Measurements from ENCODE around the gene KSR1. TPM values are rescaled to one million over a fixed set of nuclear protein-coding genes. Genes with fewer than 3 reads are reported as not detected.

KSR1 gene
- total and polyA plus RNA-seq, 2 of the 8 experiments (the other 6 are each of a cell fraction or from before 2014, with no cell fraction given), result 14.1 to 34.7 TPM

GRCh38 chr17:27602721-27603420 is 146.6 kb downstream of the KSR1 start:
- H3K27ac ChIP-seq (ENCODE audit: low read depth, low read length), result no peak overlapping the region
- no peak overlapping the region for H2AK5ac ChIP-seq (ENCODE audit: low read depth, low read length)
- H4K5ac ChIP-seq (ENCODE audit: insufficient read length, low read depth, low read length), result no peak overlapping the region
- no peak overlapping the region for H2BK120ac ChIP-seq (replicated peaks; ENCODE audit: low read depth, low read length)
- no peak overlapping the region for H2AFZ ChIP-seq (ENCODE audit: low read length)
- H3K23me2 ChIP-seq (ENCODE audit: low read depth, low read length), result no peaks in the 10 kb centered on the region
- H3K9me3 ChIP-seq (ENCODE audit: insufficient read depth in 2 of 2, low read depth in 1 of 2, low read length in 1 of 2), result no peaks in the 10 kb centered on the region
- H3K23ac ChIP-seq (ENCODE audit: insufficient read length), result no peak overlapping the region
- peaks cover 0 to 3% of the 10 kb centered on the region in 2 experiments for H4K20me1 ChIP-seq (replicated peaks in 1 of 2; ENCODE audit: control insufficient read depth in 1 of 2, insufficient read depth in 2 of 2, low read length in 2 of 2)
- no peak overlapping the region for H3K18ac ChIP-seq (ENCODE audit: extremely low read depth, low read length)
- H2BK15ac ChIP-seq (ENCODE audit: low read length), result no peak overlapping the region
- CTCF ChIA-PET (ENCODE audit: partially characterized antibody), result interaction anchor here (0.6 to 13.1 kb wide), 49 partner anchors 11 to 366 kb away, joined by 3 to 305 read pairs (median 4); partner anchors contain the start of gene KSR1
- no peaks in the 10 kb centered on the region for H3K79me2 ChIP-seq (ENCODE audit: control insufficient read depth in 1 of 2, insufficient read depth in 2 of 2, low read length in 2 of 2)
- no peak overlapping the region for H3K9ac ChIP-seq (replicated peaks in 1 of 4; ENCODE audit: extremely low read depth in 1 of 4, low read depth in 3 of 4, low read length in 3 of 4)
- no peaks in the 10 kb centered on the region for H3K27me3 ChIP-seq (replicated peaks in 1 of 4; ENCODE audit: control insufficient read depth in 3 of 4, extremely low read depth in 1 of 4, insufficient read depth in 3 of 4, low read length in 3 of 4)
- no peak overlapping the region for H3K4me2 ChIP-seq (ENCODE audit: insufficient read depth in 1 of 2, low read depth in 2 of 2, low read length in 2 of 2)
- H2BK12ac ChIP-seq (ENCODE audit: low read depth, low read length), result 0 out of 2 replicates have a peak overlapping the region, but pooled peaks have one; percentile 6
- H3K4me3 ChIP-seq (ENCODE audit: extremely low read depth in 1 of 4, insufficient read depth in 2 of 4, low read depth in 3 of 4, low read length in 4 of 4), result no peak overlapping the region
- H4K8ac ChIP-seq (ENCODE audit: extremely low read depth, insufficient read depth, low read length), result no peak overlapping the region; the same call in 1 of the 2 replicates
- FAIRE-seq, result no peak
- H3K79me1 ChIP-seq (ENCODE audit: low read depth, low read length), result no peaks in the 10 kb centered on the region
- TF ChIP-seq SAP30 (IDR thresholded peaks at IDR 0.05; ENCODE audit: insufficient read depth, insufficient replicate concordance, low read length) (no peak), CTCF (IDR thresholded peaks at IDR 0.05; ENCODE audit: control extremely low read depth in 1 of 3, insufficient read depth in 1 of 3, low read depth in 1 of 3, low read length in 3 of 3) (peak; percentile 94 to 96 (median 95)), E2F6 (IDR thresholded peaks at IDR 0.05) (0 out of 2 replicates have a peak, but pooled peaks have one; percentile 6), TEAD4 (IDR thresholded peaks at IDR 0.05; ENCODE audit: low read depth, low read length) (peak; percentile 74), RAD21 (IDR thresholded peaks at IDR 0.05 in 1 of 2, conservative IDR thresholded peaks at IDR 0.05 in 1 of 2; ENCODE audit: low read depth in 2 of 2, low read length in 2 of 2) (peak; percentile 62 to 71)
- H3K14ac ChIP-seq (ENCODE audit: insufficient read length), result no peak overlapping the region
- POLR2A ChIA-PET (ENCODE audit: partially characterized antibody), result interaction anchor here (0.8 to 0.9 kb wide), 2 partner anchors 10 to 40 kb away, joined by 3 to 4 read pairs; no protein-coding TSS in a partner anchor
- no peaks in the 10 kb centered on the region; a peak in 1 of 7 replicates for H3K4me1 ChIP-seq (replicated peaks in 1 of 4; ENCODE audit: control insufficient read depth in 3 of 4, insufficient read depth in 4 of 4, low read length in 3 of 4)
- peaks cover 0 to 9% (median 2%) of the 10 kb centered on the region in 4 experiments; a peak in 5 of 8 replicates for H3K36me3 ChIP-seq (ENCODE audit: control insufficient read depth in 2 of 4, insufficient read depth in 4 of 4, low read length in 3 of 4)
- peak; percentile 56 to 93 for DNase-seq (ENCODE audit: low read depth in 1 of 2, low spot score in 2 of 2)
- H4K91ac ChIP-seq (replicated peaks; ENCODE audit: insufficient read length, low read length), result no peak overlapping the region
- no peak overlapping the region for H2BK5ac ChIP-seq (ENCODE audit: low read depth, low read length)
- H3K56ac ChIP-seq (replicated peaks; ENCODE audit: insufficient read length, low read depth, low read length), result no peak overlapping the region
- 66% methylated on average over 13 of the region's 15 CpGs; no CpG with 5 or more reads in 1 of the 2 experiments for WGBS, 2 experiments (ENCODE audit: extremely low coverage in 1 of 2, insufficient coverage in 1 of 2, insufficient read length in 1 of 2, insufficient replicate concordance in 2 of 2, low coverage in 1 of 2, low lambda C conversion rate in 2 of 2, missing lambda C conversion rate in 1 of 2)
- H2BK20ac ChIP-seq (ENCODE audit: low read length), result no peak overlapping the region
- H3K4ac ChIP-seq (replicated peaks; ENCODE audit: insufficient read length, low read depth, low read length), result no peak overlapping the region

Data from H1 (cell line).